ENCODE results near the gene CELSR1.
A peak's percentile ranks its signal among the peaks of the same experiment; 100 is the strongest.

The CELSR1 gene

DNA sequence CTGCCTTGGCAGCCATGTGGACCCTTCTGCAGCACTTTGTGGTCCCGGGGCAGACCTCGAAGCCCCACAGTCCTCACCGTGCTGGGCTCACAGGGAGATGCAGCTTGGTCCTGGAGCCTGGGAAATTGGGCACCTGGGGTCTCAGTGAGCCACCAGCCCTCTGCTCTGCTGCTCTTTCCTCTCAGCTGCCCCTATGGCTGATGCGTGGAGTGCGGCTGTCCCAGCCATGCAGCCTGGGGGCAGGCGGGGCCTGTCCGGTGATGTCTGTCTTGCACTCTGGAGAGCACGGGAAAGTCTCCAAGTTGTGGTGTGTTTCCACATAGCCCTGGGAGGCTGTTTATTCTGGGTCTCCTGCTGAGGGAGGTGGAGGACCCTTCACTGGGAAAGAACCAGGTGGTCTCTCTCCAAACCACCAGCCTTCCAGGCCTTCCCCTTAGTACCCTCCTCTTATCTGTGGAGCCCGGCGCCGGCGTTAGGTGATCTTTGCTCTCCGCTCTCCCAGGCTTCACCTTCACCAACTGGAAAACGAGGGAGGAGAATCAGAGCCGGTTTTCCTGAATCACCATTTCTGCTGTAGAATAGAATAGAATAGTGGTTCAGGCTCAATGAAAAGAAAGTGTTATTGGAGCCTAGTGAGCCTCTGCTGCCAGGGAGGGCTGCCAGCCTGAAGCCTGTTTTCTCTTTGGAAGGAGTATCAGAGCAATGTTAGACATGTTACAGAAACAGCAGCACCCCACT, 41.6 kb upstream of the CELSR1 start:
- DNase-seq (ENCODE audit: low spot score), result no peak
- ChIA-PET CTCF (no interaction called here), POLR2A (ENCODE audit: low non-redundant PET) (no interaction called here)
- H3K27ac ChIP-seq, result peak overlapping the region; percentile 79
- TF ChIP-seq, protein P1, sequence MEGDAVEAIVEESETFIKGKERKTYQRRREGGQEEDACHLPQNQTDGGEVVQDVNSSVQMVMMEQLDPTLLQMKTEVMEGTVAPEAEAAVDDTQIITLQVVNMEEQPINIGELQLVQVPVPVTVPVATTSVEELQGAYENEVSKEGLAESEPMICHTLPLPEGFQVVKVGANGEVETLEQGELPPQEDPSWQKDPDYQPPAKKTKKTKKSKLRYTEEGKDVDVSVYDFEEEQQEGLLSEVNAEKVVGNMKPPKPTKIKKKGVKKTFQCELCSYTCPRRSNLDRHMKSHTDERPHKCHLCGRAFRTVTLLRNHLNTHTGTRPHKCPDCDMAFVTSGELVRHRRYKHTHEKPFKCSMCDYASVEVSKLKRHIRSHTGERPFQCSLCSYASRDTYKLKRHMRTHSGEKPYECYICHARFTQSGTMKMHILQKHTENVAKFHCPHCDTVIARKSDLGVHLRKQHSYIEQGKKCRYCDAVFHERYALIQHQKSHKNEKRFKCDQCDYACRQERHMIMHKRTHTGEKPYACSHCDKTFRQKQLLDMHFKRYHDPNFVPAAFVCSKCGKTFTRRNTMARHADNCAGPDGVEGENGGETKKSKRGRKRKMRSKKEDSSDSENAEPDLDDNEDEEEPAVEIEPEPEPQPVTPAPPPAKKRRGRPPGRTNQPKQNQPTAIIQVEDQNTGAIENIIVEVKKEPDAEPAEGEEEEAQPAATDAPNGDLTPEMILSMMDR (conservative IDR thresholded peaks at IDR 0.05; ENCODE audit: low read depth), result no peak

DNA sequence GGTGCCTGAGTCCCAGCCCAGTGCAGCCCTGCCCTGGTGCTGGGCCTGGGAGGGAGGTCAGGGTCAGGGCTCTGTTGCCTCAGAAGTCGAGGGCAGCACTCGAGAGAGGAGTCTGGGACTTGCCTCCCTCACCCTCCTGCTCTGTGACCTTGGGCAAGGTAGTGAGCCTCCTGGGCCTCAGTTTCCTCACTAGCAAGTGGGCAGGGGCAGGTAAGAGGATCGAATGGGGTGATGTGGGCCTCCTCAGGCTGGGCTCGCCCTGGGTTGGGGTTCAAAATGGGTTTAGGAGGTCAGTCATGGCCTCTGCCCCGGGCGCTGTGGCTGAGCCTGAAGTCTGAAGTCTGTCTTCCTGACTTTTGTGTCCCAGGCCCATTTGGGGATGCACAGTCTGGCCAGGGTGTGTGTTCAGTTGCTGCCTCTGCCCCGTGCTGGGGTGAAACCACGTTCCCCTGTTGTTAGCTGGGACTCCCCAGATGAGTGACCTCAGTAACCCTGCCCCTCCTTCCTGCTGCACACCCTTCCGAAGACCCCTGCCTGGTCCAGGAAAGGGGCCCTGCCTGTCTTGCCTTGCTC, 40.9 kb upstream of the CELSR1 start:
- ChIA-PET POLR2A (ENCODE audit: low non-redundant PET) (no interaction called here), CTCF (no interaction called here)
- H3K27ac ChIP-seq, result peak overlapping the region; percentile 79
- no peak for DNase-seq (ENCODE audit: low spot score)
- TF ChIP-seq, protein P1 (conservative IDR thresholded peaks at IDR 0.05; ENCODE audit: low read depth), result no peak

DNA sequence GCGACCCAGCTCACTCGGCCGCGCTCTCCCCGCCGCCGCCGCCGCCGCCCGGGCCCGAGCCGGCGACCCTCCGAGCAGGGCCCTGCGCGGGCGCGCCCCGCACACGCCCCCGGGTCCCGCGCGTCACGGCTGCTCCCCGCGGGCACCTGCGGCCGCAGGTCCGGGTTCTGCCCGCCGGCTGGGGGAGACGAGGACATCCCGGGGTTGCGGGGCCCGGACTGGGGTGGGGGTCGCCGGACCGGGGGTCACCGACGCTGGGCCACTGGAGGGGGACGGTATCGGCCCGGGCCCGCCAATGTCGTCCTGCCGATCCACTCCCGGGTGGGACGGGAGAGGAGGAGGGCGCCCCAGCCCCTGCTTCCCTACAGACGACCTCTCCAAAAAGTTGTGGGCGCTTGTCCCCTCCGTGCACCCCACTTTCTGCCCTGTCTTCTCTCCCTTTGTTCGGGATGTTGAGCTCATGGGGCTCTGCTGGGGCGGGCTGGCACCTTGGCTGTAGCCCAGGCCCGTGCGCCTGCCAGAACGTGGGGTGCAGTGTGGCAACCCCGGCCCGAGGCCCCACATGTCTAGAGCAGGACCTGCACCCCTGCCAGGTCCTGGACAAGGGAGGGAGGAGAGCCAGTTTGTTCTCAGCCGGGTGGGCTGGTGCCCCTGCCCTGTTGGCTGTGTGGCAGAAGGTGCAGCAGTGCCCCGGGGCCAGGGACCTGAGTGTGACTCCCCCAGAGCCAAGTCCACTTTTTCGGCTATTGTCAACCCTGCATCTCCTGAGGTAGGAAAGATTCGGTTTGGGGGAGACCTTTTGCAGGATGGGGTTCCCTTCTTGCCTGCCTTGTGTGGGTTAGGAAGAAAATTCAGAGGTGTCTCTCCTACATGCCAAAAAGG, 40.2 kb upstream of the CELSR1 start:
- TF ChIP-seq, protein P1 (conservative IDR thresholded peaks at IDR 0.05; ENCODE audit: low read depth), result no peak
- ChIA-PET CTCF (no interaction called here), POLR2A (ENCODE audit: low non-redundant PET) (no interaction called here)
- peak overlapping the region; percentile 79 for H3K27ac ChIP-seq
- DNase-seq (ENCODE audit: low spot score), result no peak

DNA sequence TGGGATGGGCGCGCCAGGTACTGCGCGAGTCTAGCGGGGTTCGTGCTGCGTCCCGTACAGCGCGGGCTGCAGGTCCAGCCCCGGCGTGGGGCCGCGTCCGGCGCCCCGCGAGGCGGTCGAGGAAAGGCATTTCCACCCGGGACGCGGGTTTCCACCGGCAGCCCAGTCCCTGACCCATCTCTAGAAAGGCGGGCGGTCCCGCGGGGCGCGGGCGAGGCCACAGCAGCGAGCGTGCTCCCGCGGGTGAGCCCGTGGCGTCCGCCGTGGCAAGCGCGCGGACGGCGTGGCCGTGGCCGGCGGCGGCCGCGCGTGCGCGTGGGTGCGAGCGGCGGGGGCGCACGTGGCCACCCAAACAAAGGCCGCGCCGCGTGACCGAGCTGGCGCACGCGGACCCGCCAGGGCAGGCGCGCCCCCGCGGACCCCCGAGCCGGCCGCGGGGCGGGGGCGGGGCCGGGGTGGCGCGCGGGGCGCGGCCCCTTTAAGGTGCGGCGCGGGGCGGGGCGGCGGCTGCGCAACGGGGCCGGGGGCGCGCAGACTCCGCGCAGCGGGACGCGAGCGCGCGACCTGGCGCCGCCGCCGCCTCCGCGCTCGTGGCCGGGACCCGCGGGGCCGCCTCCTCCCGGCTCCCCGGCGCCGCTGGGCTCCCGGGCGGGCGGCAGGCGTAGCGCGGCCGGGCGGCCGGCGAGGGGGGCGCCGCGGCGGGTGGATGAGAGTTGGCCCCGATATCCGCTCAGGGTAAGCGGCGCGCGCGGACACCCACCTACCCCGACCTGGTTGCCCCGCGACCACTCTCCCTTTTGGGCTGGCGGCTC, 39.3 kb upstream of the CELSR1 start:
- ChIA-PET POLR2A (ENCODE audit: low non-redundant PET) (no interaction called here), CTCF (no interaction called here)
- TF ChIP-seq, protein P1 (conservative IDR thresholded peaks at IDR 0.05; ENCODE audit: low read depth), result no peak
- H3K27ac ChIP-seq, result peak overlapping the region; percentile 79
- DNase-seq (ENCODE audit: low spot score), result peak; percentile 40

DNA sequence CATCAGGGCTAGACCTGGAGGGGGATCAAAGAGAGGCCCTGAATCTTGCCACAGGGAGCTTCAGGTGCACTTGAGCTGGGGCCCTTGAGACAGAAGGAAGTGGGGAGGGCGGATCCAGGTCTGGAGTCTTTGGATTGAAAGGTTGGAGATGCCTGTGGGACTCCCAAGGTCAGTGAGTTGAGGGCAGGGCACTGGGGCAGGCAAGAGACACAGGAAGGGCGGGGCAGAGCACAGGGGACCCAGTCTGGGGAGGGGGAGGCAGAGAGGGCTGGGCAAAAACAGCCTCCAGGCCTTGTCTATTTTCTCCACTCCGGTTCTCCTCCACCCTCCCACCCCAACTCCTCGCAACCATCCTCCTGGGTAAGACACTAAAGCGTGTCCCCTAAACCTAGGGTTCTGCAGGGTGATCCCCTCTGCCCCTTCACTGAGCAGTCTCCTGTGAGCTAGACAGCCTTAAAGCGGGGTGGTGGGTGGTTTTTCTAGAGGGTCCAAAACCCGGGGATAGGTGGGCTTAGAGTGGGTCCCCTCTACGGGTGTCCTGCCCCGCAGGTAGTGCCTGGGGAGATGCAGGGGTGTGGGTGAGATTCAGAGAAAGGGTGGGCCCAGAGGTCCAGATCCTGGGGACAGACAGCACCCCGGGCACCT, 38.6 kb upstream of the CELSR1 start:
- CTCF ChIA-PET, result interaction anchor here (1.1 kb wide), 1 partner anchor 13 kb away, joined by 4 read pairs; no protein-coding TSS in a partner anchor
- TF ChIP-seq, protein P1 (conservative IDR thresholded peaks at IDR 0.05; ENCODE audit: low read depth), result no peak
- POLR2A ChIA-PET (ENCODE audit: low non-redundant PET), result interaction anchor here (0.6 kb wide), 1 partner anchor 10 kb away, joined by 3 read pairs; no protein-coding TSS in a partner anchor
- peak overlapping the region; percentile 79 for H3K27ac ChIP-seq
- no peak for DNase-seq (ENCODE audit: low spot score)
